DOHH2 (cell line): ENCODE measurements around the gene SCAF4.
"Not testable (repeated sequence)": the region's sequence is repeated elsewhere in the genome, so short reads cannot be mapped to it uniquely, and the experiment has no call there.

Experiments
- H3F3A ChIP-seq: fragments of 200-600 bp; sonication (generic), shearing (Covaris generic); 2 replicates; pipeline ENCODE4 v1.6.0; 2016; ENCODE audit warnings: antibody characterized with exemption, mild to moderate bottlenecking; ENCODE audit not compliant: control insufficient read depth, insufficient read depth
- H3K27ac ChIP-seq: fragments of 200-600 bp; sonication (generic); 2 replicates; pipeline ENCODE4 v1.5.1; 2014; ENCODE audit warnings: low read depth, mild to moderate bottlenecking, low read length, moderate library complexity
- H3K27me3 ChIP-seq: fragments of 200-600 bp; sonication (generic); 2 replicates; pipeline ENCODE4 v1.6.1; 2014; ENCODE audit warnings: mild to moderate bottlenecking, low read length, mixed read lengths; ENCODE audit not compliant: control insufficient read depth
- H3K36me3 ChIP-seq: fragments of 200-600 bp; sonication (generic); 2 replicates; pipeline ENCODE4 v1.6.1; 2014; ENCODE audit warnings: mild to moderate bottlenecking, low read length, moderate library complexity, mixed read lengths; ENCODE audit not compliant: control insufficient read depth
- H3K4me1 ChIP-seq: fragments of 200-600 bp; sonication (generic); 2 replicates; pipeline ENCODE4 v1.6.1; 2014; ENCODE audit warnings: mild to moderate bottlenecking, low read length, mixed read lengths; ENCODE audit not compliant: control insufficient read depth
- H3K4me2 ChIP-seq: fragments of 200-600 bp; sonication (generic); 2 replicates; pipeline ENCODE4 v1.6.0; 2014; ENCODE audit warnings: mild to moderate bottlenecking, low read length, moderate library complexity
- H3K4me3 ChIP-seq: fragments of 200-600 bp; sonication (generic); 2 replicates; pipeline ENCODE4 v1.5.1; 2014; ENCODE audit warnings: mild to moderate bottlenecking, low read length, mixed read lengths
- H3K79me2 ChIP-seq: fragments of 200-600 bp; sonication (generic); 2 replicates; pipeline ENCODE4 v1.6.1; 2014; ENCODE audit warnings: mild to moderate bottlenecking, low read length, mixed read lengths; ENCODE audit not compliant: control insufficient read depth
- H3K9me2 ChIP-seq: fragments of 200-600 bp; sonication (generic); replicated peaks from 2 replicates; pipeline ENCODE4 v1.6.1; 2014; ENCODE audit warnings: mild to moderate bottlenecking, low read length, mixed read lengths; ENCODE audit not compliant: control insufficient read depth
- H3K9me3 ChIP-seq: fragments of 200-600 bp; sonication (generic); 2 replicates; pipeline ENCODE4 v1.6.1; 2014; ENCODE audit warnings: antibody characterized with exemption, low read length, mixed read lengths; ENCODE audit not compliant: control insufficient read depth, insufficient read depth
- H4K20me1 ChIP-seq: fragments of 200-600 bp; sonication (generic); 2 replicates; pipeline ENCODE4 v1.6.0; 2014; ENCODE audit warnings: low read depth, mild to moderate bottlenecking, antibody characterized with exemption, low read length, moderate library complexity; ENCODE audit not compliant: control insufficient read depth, insufficient read depth
- EZH2phosphoT487 ChIP-seq: fragments of 200-600 bp; sonication (generic); IDR thresholded peaks from 2 replicates; pipeline ENCODE4 v1.6.1; 2017; ENCODE audit warnings: borderline replicate concordance, mild to moderate bottlenecking, antibody characterized with exemption, low read length, moderate library complexity, mixed read lengths
- TF ChIP-seq, protein P1 (sequence below): fragments of 200-600 bp; sonication (generic); IDR thresholded peaks from one replicate; pipeline ENCODE4 v1.5.1; 2014; ENCODE audit warnings: antibody characterized with exemption, mild to moderate bottlenecking, low read depth, low read length; ENCODE audit not compliant: poor library complexity, severe bottlenecking

SCAF4 gene

GRCh38 chr21:31741116-31741515, 9.2 kb upstream of the SCAF4 start:
- no peaks in the 10 kb centered on the region for H3K27me3 ChIP-seq
- TF ChIP-seq EZH2phosphoT487 = no peak
- TF ChIP-seq, protein P1, sequence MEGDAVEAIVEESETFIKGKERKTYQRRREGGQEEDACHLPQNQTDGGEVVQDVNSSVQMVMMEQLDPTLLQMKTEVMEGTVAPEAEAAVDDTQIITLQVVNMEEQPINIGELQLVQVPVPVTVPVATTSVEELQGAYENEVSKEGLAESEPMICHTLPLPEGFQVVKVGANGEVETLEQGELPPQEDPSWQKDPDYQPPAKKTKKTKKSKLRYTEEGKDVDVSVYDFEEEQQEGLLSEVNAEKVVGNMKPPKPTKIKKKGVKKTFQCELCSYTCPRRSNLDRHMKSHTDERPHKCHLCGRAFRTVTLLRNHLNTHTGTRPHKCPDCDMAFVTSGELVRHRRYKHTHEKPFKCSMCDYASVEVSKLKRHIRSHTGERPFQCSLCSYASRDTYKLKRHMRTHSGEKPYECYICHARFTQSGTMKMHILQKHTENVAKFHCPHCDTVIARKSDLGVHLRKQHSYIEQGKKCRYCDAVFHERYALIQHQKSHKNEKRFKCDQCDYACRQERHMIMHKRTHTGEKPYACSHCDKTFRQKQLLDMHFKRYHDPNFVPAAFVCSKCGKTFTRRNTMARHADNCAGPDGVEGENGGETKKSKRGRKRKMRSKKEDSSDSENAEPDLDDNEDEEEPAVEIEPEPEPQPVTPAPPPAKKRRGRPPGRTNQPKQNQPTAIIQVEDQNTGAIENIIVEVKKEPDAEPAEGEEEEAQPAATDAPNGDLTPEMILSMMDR = no peak
- H3K36me3 ChIP-seq = peaks cover 23% of the 10 kb centered on the region
- H3K4me2 ChIP-seq = no peak overlapping the region
- H3K79me2 ChIP-seq = peaks cover 10% of the 10 kb centered on the region
- peaks cover 25% of the 10 kb centered on the region for H3K9me3 ChIP-seq
- H4K20me1 ChIP-seq = no peaks in the 10 kb centered on the region
- no peaks in the 10 kb centered on the region for H3K9me2 ChIP-seq
- peaks cover 17% of the 10 kb centered on the region for H3F3A ChIP-seq
- no peak overlapping the region for H3K27ac ChIP-seq
- H3K4me3 ChIP-seq = no peak overlapping the region
- peaks cover 61% of the 10 kb centered on the region for H3K4me1 ChIP-seq

GRCh38 chr21:31737586-31738397, 5.9 kb upstream of the SCAF4 start:
- H3K27ac ChIP-seq, H3K9me2 ChIP-seq, H4K20me1 ChIP-seq, H3K36me3 ChIP-seq, H3K4me2 ChIP-seq, H3K27me3 ChIP-seq, H3K9me3 ChIP-seq, H3K4me3 ChIP-seq: not testable (repeated sequence)
- Histone ChIP-seq H3K4me1 (peaks cover 69% of the 10 kb centered on the region), H3K79me2 (peaks cover 30% of the 10 kb centered on the region), H3F3A (peaks cover 25% of the 10 kb centered on the region)

GRCh38 chr21:31735511-31735992, 3.6 kb upstream of the SCAF4 start:
- Histone ChIP-seq H3K79me2 (peaks cover 45% of the 10 kb centered on the region), H3K4me1 (peaks cover 69% of the 10 kb centered on the region), H3K9me3 (no peaks in the 10 kb centered on the region), H3K4me3 (peak overlapping the region; percentile 55), H3K9me2 (no peaks in the 10 kb centered on the region), H4K20me1 (peaks cover 3% of the 10 kb centered on the region; the same call in 1 of the 2 replicates), H3K27ac (peak overlapping the region; percentile 97), H3K4me2 (peak overlapping the region; percentile 100), H3K27me3 (no peaks in the 10 kb centered on the region), H3K36me3 (peaks cover 13% of the 10 kb centered on the region), H3F3A (peaks cover 30% of the 10 kb centered on the region)
- TF ChIP-seq, protein P1 = no peak
- TF ChIP-seq EZH2phosphoT487 = no peak

- Histone ChIP-seq H3K27ac (peak overlapping the region; percentile 97), H4K20me1 (peaks cover 22% of the 10 kb centered on the region), H3K9me3 (no peaks in the 10 kb centered on the region), H3K36me3 (peaks cover 32% of the 10 kb centered on the region), H3K79me2 (peaks cover 64% of the 10 kb centered on the region), H3K4me3 (peak overlapping the region; percentile 90), H3K27me3 (no peaks in the 10 kb centered on the region), H3K9me2 (no peaks in the 10 kb centered on the region), H3K4me1 (peaks cover 72% of the 10 kb centered on the region), H3F3A (peaks cover 26% of the 10 kb centered on the region), H3K4me2 (peak overlapping the region; percentile 100)
- TF ChIP-seq EZH2phosphoT487 = no peak
- TF ChIP-seq, protein P1 = no peak
Observed at GRCh38 chr21:31733551-31734149, 1.7 kb upstream of the SCAF4 start.
